GM19240 (cell line): Measurements from ENCODE around the gene PFKFB1.
A peak's percentile ranks its signal among the peaks of the same experiment; 100 is the strongest.

Experiments
- DNase-seq: peaks from one replicate; pipeline ENCODE4 v3.0.0; 2011; ENCODE audit warnings: low spot score; ENCODE audit not compliant: insufficient read length

Gene PFKFB1

GRCh38 chrX:54994099-54994498 lies at the start of gene PFKFB1:
TSS of gene PFKFB1 (minus strand) at chrX:54994188. CDS start at chrX:54994007, 181 bp downstream.
- no peak for DNase-seq

- DNase-seq, result no peak
Observed at GRCh38 chrX:55041514-55041913, 47.5 kb upstream of the PFKFB1 start.

- DNase-seq, result no peak
Observed at GRCh38 chrX:55039471-55039870, 45.5 kb upstream of the PFKFB1 start.

DNA sequence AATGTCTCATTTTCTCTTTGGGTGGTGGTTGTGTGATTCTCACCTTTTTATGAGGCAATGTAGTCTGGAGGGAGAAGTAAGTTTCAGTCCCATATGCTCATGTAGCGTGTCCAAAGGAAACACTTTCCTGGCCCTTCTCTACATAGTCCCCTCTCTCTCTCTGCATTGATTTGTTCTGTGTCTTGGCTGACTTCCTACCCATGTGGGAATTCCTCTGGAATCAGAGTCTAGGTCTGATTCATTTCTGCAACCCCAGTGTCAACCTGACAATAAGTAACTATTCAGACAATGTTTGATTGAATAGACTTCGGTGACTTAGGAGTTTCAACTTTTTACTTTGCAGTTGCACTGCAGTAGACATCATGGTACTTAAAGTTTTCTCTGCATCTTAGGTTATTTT lies 39.4 kb upstream of the PFKFB1 start:
- no peak for DNase-seq

DNA sequence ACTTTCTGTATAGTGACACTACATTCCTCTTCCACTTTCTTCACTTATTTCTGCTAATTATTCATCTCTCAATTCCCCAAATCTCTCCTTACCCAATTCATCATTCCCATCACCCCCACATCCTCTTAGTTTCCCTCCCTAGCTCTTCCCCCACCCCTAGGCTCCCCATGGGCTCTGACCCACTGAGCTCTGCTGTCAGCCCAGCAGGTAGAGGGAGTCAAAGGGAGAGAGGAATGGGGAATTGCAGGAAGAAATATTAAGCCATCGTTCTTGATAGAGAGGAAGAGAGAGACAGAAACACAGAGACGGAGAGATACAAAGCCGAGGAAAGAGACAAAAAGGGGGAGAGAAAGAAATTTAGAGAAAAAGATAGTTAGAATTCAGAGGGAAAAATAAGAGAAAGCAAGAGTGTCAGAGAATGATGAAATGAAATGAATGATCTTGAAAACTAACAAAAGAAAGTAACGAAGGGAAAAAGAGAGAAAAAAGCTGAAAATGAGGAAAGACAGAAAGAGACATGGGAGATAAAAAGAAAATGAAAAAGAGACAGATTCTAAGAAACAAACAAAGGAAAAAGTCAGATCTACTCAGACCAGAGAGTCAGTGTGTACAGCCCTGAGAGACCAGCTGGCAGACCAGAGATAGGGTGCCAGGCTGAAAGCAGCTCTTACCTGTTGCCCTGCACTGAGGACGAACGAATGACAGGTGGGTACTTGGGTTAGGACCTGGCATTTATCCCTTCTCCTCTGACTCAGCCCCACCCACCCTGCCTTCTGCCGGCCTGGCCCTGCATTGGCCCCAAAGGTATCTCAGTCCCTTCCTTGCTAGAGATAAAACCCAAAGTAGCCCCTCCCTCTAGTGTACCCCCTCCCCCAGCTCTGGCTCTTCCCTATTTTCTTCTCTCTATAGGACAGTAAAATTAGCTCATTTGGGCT lies 36.5 kb upstream of the PFKFB1 start, which contains the start of gene ALAS2:
Gene ALAS2 (minus strand): TSS at position 707 of the 935 bp plus-strand sequence. CDS start 4,977 bp downstream, outside the sequence.
- DNase-seq, result no peak

DNA sequence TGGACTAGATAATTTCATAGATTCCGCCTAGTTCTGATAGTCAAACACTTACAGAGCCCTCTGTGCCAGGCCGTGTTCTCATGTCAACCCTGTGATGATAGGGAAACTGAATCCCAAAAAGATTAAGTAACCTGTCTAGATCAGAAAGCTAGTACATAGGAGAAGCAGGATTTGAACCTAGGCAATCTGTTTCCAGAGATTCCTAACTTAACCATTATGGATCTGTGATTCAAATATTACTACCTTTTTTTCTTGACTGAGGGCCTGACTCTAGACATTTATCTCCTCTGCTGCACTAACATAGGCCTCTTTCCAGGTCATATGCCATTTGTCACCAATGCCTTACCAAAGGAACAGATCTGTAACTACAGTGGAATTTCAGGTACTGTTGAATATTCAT lies 35.3 kb upstream of the PFKFB1 start:
- DNase-seq, result no peak

GRCh38 chrX:55028611-55029010 lies 34.6 kb upstream of the PFKFB1 start:
- no peak for DNase-seq

DNA sequence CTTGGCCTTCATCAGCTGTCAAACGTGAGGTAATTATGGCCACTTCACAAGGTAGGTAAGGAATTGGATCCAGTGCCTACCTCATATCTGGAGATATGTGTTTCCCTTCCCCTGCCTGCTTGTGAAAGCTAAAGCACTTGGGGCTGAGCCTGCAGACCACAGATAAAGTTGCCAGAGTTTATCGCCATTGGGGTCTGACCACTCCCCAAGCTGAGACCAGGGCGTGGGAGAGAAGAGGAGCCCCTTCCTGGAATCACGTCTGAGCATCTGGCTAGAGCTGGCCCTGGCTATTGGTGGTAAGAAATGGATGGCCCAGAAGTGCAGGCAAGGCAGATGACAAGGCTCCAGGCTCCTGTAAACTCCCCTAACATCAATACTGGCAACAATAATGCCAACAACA lies 34.1 kb upstream of the PFKFB1 start:
- no peak for DNase-seq

- no peak for DNase-seq
Observed at GRCh38 chrX:55026840-55027239, 32.9 kb upstream of the PFKFB1 start.

- DNase-seq, result no peak
Observed at GRCh38 chrX:55026143-55026542, 32.2 kb upstream of the PFKFB1 start.

DNA sequence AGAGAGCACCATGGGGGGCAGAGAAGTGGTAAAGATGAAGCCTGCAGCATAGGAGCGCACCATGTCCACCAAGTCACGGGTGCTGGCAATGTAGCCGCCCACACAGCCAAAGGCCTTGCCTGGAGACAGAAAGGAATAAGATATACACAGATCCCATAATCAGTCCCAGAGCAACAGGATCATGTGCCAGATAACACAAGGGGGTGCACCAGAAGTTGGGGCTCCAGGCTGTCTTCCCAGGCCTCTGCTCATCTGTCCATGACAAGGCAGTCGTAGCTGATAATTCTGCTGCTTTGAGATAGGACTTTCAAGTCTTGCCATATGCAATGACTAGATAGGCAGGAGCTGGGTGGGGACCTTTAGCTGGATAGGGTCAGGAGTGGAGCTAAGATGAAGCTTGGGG lies 20.9 kb upstream of the PFKFB1 start:
- DNase-seq, result no peak

DNA sequence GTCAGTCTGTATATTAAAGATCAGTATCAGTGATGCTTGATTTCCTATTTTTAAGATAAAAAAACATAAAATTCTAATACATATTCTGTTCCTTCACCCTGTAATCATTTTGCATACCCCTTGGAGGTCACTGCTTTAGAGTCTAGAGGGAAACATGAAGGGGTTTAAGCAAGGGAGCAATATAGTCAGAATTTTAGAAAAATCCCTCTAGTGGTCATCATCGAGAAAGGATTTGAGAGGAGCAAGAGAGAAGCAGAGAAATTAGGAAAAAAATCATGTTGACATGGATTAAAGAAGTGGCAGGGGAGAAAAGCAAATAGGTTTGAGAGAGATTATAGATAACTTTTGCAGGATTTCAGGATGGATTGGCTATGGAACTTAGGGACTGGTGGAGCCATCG lies 17.3 kb upstream of the PFKFB1 start:
- DNase-seq, result no peak

DNA sequence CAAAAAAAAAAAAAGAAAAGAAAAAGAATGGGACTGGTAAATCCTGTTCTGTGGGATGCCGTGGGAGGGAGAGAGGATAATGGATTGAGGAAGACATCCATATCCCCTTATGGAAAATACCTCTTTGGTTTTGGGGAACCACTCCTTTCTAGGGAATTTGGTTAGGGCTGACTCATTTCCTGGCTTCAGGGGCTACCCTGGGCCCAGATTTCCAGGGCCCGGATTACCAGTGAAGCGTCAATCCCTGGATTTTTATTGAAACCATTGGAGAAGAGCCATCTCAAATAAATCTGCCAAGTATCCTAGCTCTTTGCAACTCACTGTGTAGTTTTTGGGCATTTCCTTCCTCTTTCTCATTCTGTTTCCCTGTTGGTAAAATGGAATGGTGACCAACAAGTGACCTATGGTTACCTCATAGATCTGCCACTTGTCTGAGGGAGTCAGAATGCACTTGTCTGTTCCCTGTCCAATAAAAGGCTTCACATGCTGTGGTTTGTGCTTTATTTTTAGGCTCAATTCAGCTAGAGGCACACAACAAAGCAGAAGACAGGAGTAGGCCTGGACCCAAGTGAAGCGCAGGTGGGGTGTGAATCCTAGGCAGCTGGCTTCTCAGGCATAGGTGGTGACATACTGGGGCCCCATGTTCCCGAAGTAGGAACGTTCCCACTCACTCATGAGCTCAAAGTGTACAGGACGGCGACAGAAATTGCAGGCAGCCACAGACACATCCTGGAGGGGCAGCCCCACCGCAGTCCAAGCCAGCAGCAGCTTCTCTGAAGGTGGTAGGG lies 14.8 kb upstream of the PFKFB1 start:
- no peak for DNase-seq

- no peak for DNase-seq
Observed at GRCh38 chrX:55007656-55008055, 13.7 kb upstream of the PFKFB1 start.

- no peak for DNase-seq
Observed at GRCh38 chrX:55006827-55007621, 13.0 kb upstream of the PFKFB1 start.

DNA sequence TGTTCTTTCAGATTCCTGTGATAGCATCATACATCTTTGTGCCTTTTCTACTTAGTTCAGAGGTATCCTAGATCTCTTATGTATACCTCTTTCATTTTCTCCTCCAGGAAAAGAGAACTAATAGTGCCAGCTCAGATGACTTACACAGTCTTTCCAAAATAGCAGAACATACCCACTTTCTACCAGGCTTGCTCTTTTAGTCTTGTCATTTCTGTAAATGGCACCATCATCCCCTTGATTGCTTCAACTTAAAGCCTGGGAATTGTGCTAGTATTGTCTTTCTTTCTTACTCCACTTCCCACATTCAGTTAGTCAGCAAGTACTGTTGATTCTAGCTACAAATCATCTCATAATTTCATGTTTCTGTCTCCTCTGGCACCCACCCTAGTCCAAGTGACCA lies 11.3 kb upstream of the PFKFB1 start:
- DNase-seq, result no peak

DNA sequence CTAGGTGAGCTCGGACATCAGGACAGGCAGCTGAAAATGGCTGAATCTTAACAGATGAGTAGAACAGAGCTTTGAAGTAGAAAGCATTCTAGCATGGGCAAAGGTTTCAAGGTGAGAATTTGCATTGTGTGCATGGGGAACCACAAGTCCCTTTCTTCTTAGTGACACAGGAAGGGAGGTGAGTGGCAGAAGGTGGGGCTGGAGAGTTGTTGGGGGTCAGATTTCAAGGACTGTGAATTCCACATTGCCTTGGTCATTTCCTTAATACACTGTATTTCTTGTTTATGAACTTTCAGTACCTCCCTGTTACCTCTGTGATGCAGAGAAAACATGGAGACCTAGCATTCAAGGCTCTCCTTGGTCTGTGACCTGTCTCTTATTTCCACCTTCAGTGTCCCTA lies 10.2 kb upstream of the PFKFB1 start:
- no peak for DNase-seq

DNA sequence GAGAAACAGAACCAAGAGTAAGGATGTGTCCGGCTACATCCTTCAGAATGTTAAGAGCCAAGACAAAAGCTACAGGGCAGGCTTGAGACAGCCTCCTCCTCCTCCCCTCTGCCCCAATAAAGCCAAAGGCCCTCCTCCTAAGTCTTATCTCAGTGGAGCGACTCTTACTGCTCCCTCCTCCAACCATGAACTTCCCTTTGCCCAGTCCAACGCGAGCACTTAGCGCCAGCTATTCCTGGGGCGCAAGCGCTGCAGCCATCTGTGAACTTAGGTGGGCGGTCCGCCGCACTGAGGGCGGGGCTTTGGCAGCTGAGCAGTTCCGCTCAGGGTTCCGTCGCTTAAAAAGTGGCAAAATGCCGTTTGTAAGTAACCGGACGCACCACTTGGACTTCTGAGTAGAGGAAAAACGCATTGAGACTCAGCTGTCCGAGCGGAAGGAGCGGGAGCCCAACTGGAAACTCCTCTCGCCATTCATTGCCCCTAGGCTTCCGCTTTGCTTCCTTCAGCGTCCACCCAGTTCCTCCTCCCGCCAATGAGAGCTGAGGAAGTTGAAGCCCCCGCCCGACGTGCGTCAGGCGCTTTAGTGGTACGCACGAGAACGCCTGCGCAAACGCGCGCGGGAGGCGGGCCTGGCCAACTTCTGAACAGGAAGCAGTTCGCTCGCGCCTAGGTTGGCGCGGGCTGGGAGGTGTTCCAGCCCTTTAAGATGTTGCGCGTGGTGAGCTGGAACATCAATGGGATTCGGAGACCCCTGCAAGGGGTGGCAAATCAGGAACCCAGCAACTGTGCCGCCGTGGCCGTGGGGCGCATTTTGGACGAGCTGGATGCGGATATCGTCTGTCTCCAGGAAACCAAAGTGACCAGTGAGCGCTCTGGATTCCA lies 6.0 kb upstream of the PFKFB1 start, which contains the start of gene APEX2:
Gene APEX2 (plus strand): TSS at position 647 of the 882 bp plus-strand sequence. CDS start 60 bp downstream, at position 707.
- peak; percentile 47 for DNase-seq

DNA sequence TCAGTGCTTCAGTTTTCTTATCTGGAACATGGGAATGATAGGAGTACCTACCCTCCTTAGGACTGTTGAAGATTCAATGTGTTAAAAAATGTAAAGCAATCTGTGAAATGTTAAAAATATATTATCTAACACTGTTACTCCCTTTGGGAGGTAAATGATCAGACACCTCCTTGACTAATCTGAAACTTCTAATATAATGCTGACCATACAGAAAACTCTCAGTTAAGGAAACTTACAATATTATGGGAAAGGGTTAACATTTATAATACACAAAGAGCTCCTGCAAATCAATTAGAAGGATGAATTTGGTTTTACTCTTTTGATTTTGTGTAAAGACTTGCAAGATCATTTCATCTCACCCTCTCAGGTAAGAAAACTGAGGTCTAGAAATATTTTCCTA lies 1.6 kb upstream of the PFKFB1 start:
- no peak for DNase-seq

DNA sequence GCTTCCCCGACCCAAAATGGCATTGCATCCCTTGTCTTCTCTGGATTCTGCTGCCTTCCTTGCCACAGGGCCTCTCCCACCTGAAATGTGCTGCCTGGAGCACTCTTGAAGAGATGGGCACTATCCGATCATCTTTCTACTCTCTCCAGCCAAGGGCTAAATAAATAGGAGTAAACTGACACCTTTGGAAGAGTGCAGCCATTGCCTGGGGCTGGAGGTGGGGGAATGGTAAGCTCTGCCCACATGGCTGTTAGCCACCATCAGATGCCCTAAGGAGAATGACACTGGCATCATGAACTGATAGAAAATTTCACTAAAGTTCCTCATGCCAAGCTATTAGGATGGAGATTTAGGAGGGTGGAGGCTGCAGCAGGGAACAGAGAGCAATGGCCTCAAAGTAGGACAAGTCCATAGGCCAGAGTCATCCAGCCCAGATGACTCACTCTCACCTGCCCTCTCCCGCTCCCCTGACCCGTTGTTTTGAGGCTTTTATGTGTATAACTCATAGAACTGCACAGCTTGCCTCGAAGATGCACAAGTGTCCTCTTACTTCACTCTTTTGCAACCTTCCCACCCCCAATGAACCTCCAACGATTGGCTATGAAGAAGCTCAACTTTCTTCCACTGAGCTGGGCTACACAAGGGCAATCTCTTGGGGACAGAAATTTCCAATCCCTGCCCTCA lies 822 bp upstream of the PFKFB1 start:
- DNase-seq, result no peak
